Endometrial microvascular endothelial cells (primary cell): ENCODE results near the gene MAOA. TPM values are rescaled to one million over a fixed set of nuclear protein-coding genes. Genes with fewer than 3 reads are reported as not detected.
"Not testable (repeated sequence)": the region's sequence is repeated elsewhere in the genome, so short reads cannot be mapped to it uniquely, and the experiment has no call there.

ENCODE experiments used
- in situ Hi-C: cut with HindIII; loops from 2 replicates; pipeline ENCODE4 v1.10.0; 2017; ENCODE audit warnings: low sequenced_read_pairs, low pct_unique_long_range_greater_than_20kb; ENCODE audit errors: inconsistent ontology term
- total RNA-seq: library from RNA; depleted of rRNA; stranded (reverse); fragments of >200 nt; gene quantifications from one replicate; pipeline ENCODE4 v1.2.3, GENCODE V29; 2015; ENCODE audit errors: inconsistent ontology term

Gene MAOA
- total RNA-seq, 1 donor from 2014 or later: 57.9 TPM

- in situ Hi-C loops: no loop called here
Observed at GRCh38 chrX:43706786-43707370, 50.8 kb downstream of the MAOA start.

- in situ Hi-C loops: no loop called here
Observed at GRCh38 chrX:43707812-43708548, 51.9 kb downstream of the MAOA start.

- in situ Hi-C loops: no loop called here
Observed at GRCh38 chrX:43716144-43716543, 60.0 kb downstream of the MAOA start.

GRCh38 chrX:43716696-43717095 is 60.6 kb downstream of the MAOA start:
- in situ Hi-C loops: no loop called here

- in situ Hi-C loops: no loop called here
Observed at GRCh38 chrX:43717161-43717560, 61.1 kb downstream of the MAOA start.

- in situ Hi-C loops: no loop called here
Observed at GRCh38 chrX:43718081-43718480, 62.0 kb downstream of the MAOA start.

GRCh38 chrX:43718546-43718945 is 62.4 kb downstream of the MAOA start:
- in situ Hi-C loops: no loop called here

GRCh38 chrX:43718956-43719355 is 62.9 kb downstream of the MAOA start:
- in situ Hi-C loops: no loop called here

GRCh38 chrX:43720082-43720481 is 64.0 kb downstream of the MAOA start:
- in situ Hi-C loops: no loop called here

GRCh38 chrX:43720961-43721360 is 64.9 kb downstream of the MAOA start:
- in situ Hi-C loops: no loop called here

GRCh38 chrX:43725227-43725626 is 69.1 kb downstream of the MAOA start:
- in situ Hi-C loops: not testable (repeated sequence)

- in situ Hi-C loops: not testable (repeated sequence)
Observed at GRCh38 chrX:43727254-43727653, 71.2 kb downstream of the MAOA start.

- in situ Hi-C loops: no loop called here
Observed at GRCh38 chrX:43728002-43728401, 71.9 kb downstream of the MAOA start.

- in situ Hi-C loops: no loop called here
Observed at GRCh38 chrX:43728966-43729365, 72.9 kb downstream of the MAOA start.

GRCh38 chrX:43731086-43731485 is 75.0 kb downstream of the MAOA start:
- in situ Hi-C loops: loop anchor here (10.0 kb wide), 1 partner anchor 136 kb away; no protein-coding TSS in a partner anchor

GRCh38 chrX:43733699-43734098 is 77.6 kb downstream of the MAOA start:
- in situ Hi-C loops: loop anchor here (10.0 kb wide), 1 partner anchor 139 kb away; no protein-coding TSS in a partner anchor

- in situ Hi-C loops: loop anchor here (10.0 kb wide), 1 partner anchor 140 kb away; no protein-coding TSS in a partner anchor
Observed at GRCh38 chrX:43734444-43734843, 78.3 kb downstream of the MAOA start.

- in situ Hi-C loops: loop anchor here (10.0 kb wide), 1 partner anchor 141 kb away; no protein-coding TSS in a partner anchor
Observed at GRCh38 chrX:43735534-43735933, 79.4 kb downstream of the MAOA start.

GRCh38 chrX:43735957-43736356 is 79.9 kb downstream of the MAOA start:
- in situ Hi-C loops: loop anchor here (10.0 kb wide), 1 partner anchor 141 kb away; no protein-coding TSS in a partner anchor

- in situ Hi-C loops: no loop called here
Observed at GRCh38 chrX:43741843-43742573, 85.9 kb downstream of the MAOA start.
